ENCODE data around the gene CLEC1A. TPM values are rescaled to one million over a fixed set of nuclear protein-coding genes. Genes with fewer than 3 reads are reported as not detected.

The CLEC1A gene
- total and polyA plus RNA-seq, 12 donors = 1.4 to 5.6 (median 3.3) TPM

DNA sequence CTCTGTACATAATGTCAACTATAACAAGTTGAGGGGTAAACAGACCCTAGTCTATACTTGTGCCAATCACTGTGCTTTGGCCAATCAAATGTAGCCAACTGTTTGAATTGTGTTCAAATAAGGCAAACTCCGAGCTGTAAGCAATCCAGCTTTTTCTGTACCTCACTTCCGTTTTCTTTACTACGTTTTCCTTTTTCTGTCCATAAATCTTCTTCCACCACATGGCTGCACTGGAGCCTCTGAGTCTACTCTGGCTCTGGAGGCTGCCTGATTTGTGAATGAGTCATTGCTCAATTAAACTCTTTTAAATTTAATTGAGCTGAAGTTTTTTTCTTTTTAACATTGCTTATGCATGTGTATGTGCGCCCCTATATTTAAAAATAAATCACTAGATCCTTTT lies 29.7 kb downstream of the CLEC1A start:
- TF ChIP-seq, protein P1, sequence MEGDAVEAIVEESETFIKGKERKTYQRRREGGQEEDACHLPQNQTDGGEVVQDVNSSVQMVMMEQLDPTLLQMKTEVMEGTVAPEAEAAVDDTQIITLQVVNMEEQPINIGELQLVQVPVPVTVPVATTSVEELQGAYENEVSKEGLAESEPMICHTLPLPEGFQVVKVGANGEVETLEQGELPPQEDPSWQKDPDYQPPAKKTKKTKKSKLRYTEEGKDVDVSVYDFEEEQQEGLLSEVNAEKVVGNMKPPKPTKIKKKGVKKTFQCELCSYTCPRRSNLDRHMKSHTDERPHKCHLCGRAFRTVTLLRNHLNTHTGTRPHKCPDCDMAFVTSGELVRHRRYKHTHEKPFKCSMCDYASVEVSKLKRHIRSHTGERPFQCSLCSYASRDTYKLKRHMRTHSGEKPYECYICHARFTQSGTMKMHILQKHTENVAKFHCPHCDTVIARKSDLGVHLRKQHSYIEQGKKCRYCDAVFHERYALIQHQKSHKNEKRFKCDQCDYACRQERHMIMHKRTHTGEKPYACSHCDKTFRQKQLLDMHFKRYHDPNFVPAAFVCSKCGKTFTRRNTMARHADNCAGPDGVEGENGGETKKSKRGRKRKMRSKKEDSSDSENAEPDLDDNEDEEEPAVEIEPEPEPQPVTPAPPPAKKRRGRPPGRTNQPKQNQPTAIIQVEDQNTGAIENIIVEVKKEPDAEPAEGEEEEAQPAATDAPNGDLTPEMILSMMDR (IDR thresholded peaks at IDR 0.05) = no peak
- TF ChIP-seq POLR2A (IDR thresholded peaks at IDR 0.05) = no peak
- H3K27ac ChIP-seq = peak overlapping the region in 3 of 5 donors; percentile 62 to 78 (median 73)
- H3K4me3 ChIP-seq = no peak overlapping the region
- intact Hi-C loops (cut with DNase I) = no loop called here
- DNase-seq = peak in 1 of 7 donors; percentile 10
- no peaks in the 10 kb centered on the region for H3K27me3 ChIP-seq
- H3K4me1 ChIP-seq (replicated peaks in 1 of 2) = peaks cover 0 to 4% of the 10 kb centered on the region in 2 donors
- 21 to 27% (median 25%) methylated on average over 4 of the region's 4 CpGs for WGBS, 4 donors
- H3K9me3 ChIP-seq (replicated peaks in 1 of 3) = no peaks in the 10 kb centered on the region
- H3K36me3 ChIP-seq (replicated peaks in 1 of 2) = no peaks in the 10 kb centered on the region

- TF ChIP-seq, protein P1 (IDR thresholded peaks at IDR 0.05) = no peak
- TF ChIP-seq POLR2A (IDR thresholded peaks at IDR 0.05) = no peak
- H3K4me1 ChIP-seq (replicated peaks in 1 of 2) = peaks cover 0 to 4% of the 10 kb centered on the region in 2 donors
- no peaks in the 10 kb centered on the region for H3K27me3 ChIP-seq
- intact Hi-C loops (cut with DNase I) = no loop called here
- peak overlapping the region in 3 of 5 donors; percentile 62 to 78 (median 73) for H3K27ac ChIP-seq
- WGBS, 4 donors = 53 to 59% (median 55%) methylated on average over 1 of the region's 1 CpG
- no peak for DNase-seq
- H3K9me3 ChIP-seq (replicated peaks in 1 of 3) = no peaks in the 10 kb centered on the region
- no peaks in the 10 kb centered on the region for H3K36me3 ChIP-seq (replicated peaks in 1 of 2)
- no peak overlapping the region for H3K4me3 ChIP-seq
Observed at GRCh38 chr12:10068644-10069043, 30.1 kb downstream of the CLEC1A start.

GRCh38 chr12:10067942-10068341 lies 30.8 kb downstream of the CLEC1A start:
- intact Hi-C loops (cut with DNase I) = no loop called here
- Histone ChIP-seq H3K9me3 (replicated peaks in 1 of 3) (no peaks in the 10 kb centered on the region), H3K27me3 (no peaks in the 10 kb centered on the region), H3K36me3 (replicated peaks in 1 of 2) (no peaks in the 10 kb centered on the region), H3K4me3 (no peak overlapping the region), H3K4me1 (replicated peaks in 1 of 2) (peaks cover 0 to 4% of the 10 kb centered on the region in 2 donors), H3K27ac (peak overlapping the region in 2 of 5 donors; percentile 73 to 78)
- 40 to 44% (median 41%) methylated on average over 3 of the region's 3 CpGs for WGBS, 4 donors
- DNase-seq = peak in 1 of 7 donors; percentile 16
- TF ChIP-seq, protein P1 (IDR thresholded peaks at IDR 0.05) = no peak
- TF ChIP-seq POLR2A (IDR thresholded peaks at IDR 0.05) = no peak

DNA sequence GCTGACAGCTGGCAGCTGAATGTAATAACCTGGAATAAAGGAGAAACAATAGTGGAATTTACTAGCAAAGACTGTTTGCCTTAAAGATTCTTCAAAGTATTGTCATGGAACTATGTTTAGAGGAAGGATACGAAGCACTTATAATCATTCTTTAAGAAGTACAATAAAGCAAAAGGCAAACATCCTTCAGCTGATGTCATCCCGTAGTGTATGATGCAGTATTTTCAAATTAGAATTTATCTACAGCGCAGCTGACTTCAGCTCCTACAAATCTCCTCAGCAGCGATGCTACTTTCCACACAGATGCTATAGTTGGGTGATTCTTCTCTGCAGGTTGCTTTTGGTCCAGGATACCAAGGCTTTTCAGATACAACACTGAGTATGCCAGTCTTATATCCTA lies 31.5 kb downstream of the CLEC1A start:
- Histone ChIP-seq H3K36me3 (replicated peaks in 1 of 2) (no peaks in the 10 kb centered on the region), H3K27me3 (no peaks in the 10 kb centered on the region), H3K4me1 (replicated peaks in 1 of 2) (peaks cover 0 to 4% of the 10 kb centered on the region in 2 donors), H3K9me3 (replicated peaks in 1 of 3) (no peaks in the 10 kb centered on the region), H3K4me3 (no peak overlapping the region), H3K27ac (peak overlapping the region in 2 of 5 donors; percentile 51 to 73)
- DNase-seq = no peak
- TF ChIP-seq, protein P1 (IDR thresholded peaks at IDR 0.05) = no peak
- TF ChIP-seq POLR2A (IDR thresholded peaks at IDR 0.05) = no peak
- WGBS, 4 donors = 72 to 81% (median 76%) methylated on average over 4 of the region's 4 CpGs
- intact Hi-C loops (cut with DNase I) = no loop called here

All from adrenal gland (tissue), 12 donors.